Caco-2 (cell line): ENCODE results near the gene NT5E. TPM values are rescaled to one million over a fixed set of nuclear protein-coding genes. Genes with fewer than 3 reads are reported as not detected.

ENCODE experiments used
- BruUV-seq: library from RNA; stranded (reverse); fragments of 400-500 nt; replicated peaks from 2 replicates; lab custom pipeline; 2021; lab: Mats Ljungman, UMichigan
- CTCF ChIA-PET: fragments of 300-600 bp; sonication (Branson Sonifier 250); formaldehyde crosslinking; loops from one replicate; lab custom pipeline; 2022; ENCODE audit warnings: antibody characterized with exemption; lab: Charles Lee
- POLR2A ChIA-PET: fragments of 300-600 bp; sonication (Branson Sonifier 250); formaldehyde crosslinking; loops from one replicate; lab custom pipeline; 2022; ENCODE audit warnings: antibody characterized with exemption; lab: Charles Lee
- DNase-seq, 2 experiments: peaks; one replicate each; pipeline versions ENCODE4 v3.0.0 to v3.0.0-alpha.2; 2020 to 2022
- H3K27me3 ChIP-seq: replicated peaks from 2 replicates; pipeline ENCODE4 v1.6.0; 2011; ENCODE audit warnings: low read length; ENCODE audit not compliant: control insufficient read depth, insufficient read depth
- H3K36me3 ChIP-seq: 2 replicates; pipeline ENCODE4 v1.5.1; 2011; ENCODE audit warnings: low read length; ENCODE audit not compliant: control insufficient read depth, insufficient read depth
- H3K4me1 ChIP-seq: fragments of 250-450 bp; sonication (Bioruptor Pico); 2 replicates; pipeline ENCODE4 v1.5.1; 2020; ENCODE audit warnings: mild to moderate bottlenecking
- H3K4me3 ChIP-seq: 2 replicates; pipeline ENCODE4 v1.5.1; 2011; ENCODE audit warnings: low read depth, mild to moderate bottlenecking, control low read depth, low read length
- H3K9me3 ChIP-seq: fragments of 250-450 bp; sonication (Bioruptor Pico); 2 replicates; pipeline ENCODE4 v1.5.1; 2020; ENCODE audit warnings: mild to moderate bottlenecking, moderate library complexity
- H3K27ac Mint-ChIP-seq: one replicate; pipeline ENCODE4 v1.8.0; 2022; ENCODE audit warnings: mixed read lengths; ENCODE audit not compliant: unreplicated experiment
- H3K27me3 Mint-ChIP-seq: one replicate; pipeline ENCODE4 v1.8.0; 2022; ENCODE audit warnings: mixed read lengths; ENCODE audit not compliant: insufficient read depth, unreplicated experiment
- H3K36me3 Mint-ChIP-seq: one replicate; pipeline ENCODE4 v1.8.0; 2022; ENCODE audit warnings: mild to moderate bottlenecking, mixed read lengths; ENCODE audit not compliant: insufficient read depth, unreplicated experiment
- H3K4me1 Mint-ChIP-seq: one replicate; pipeline ENCODE4 v1.8.0; 2022; ENCODE audit warnings: low read depth, mixed read lengths; ENCODE audit not compliant: unreplicated experiment
- H3K4me3 Mint-ChIP-seq: one replicate; pipeline ENCODE4 v1.8.0; 2022; ENCODE audit warnings: mild to moderate bottlenecking, moderate library complexity, mixed read lengths; ENCODE audit not compliant: unreplicated experiment
- H3K9me3 Mint-ChIP-seq: one replicate; pipeline ENCODE4 v1.8.0; 2022; ENCODE audit warnings: mixed read lengths; ENCODE audit not compliant: unreplicated experiment
- intact Hi-C: fragments of 100-400 bp; cut with micrococcal nuclease; formaldehyde crosslinking; loops from one replicate; pipeline ENCODE4 v1.10.0; 2022; ENCODE audit not compliant: unreplicated experiment
- total RNA-seq: library from RNA; stranded (reverse); gene quantifications from 2 replicates; pipeline ENCODE4 v1.2.3, GENCODE V29; 2022
- TF ChIP-seq, protein P1 (sequence below), 2 experiments: fragments of 200-600 bp in 1 of 2; IDR thresholded peaks; 1 replicate in 1 of 2; 2 replicates in 1 of 2; pipeline versions ENCODE4 v1.5.1 to v1.8.0; 2011 to 2022; ENCODE audit warnings: antibody characterized with exemption in 1 of 2, control low read depth in 1 of 2, inconsistent platforms in 1 of 2, low read depth in 1 of 2, low read length in 1 of 2, mild to moderate bottlenecking in 1 of 2, moderate library complexity in 1 of 2; ENCODE audit not compliant: insufficient read depth in 1 of 2, severe bottlenecking in 1 of 2, unreplicated experiment in 1 of 2

The NT5E gene
- total RNA-seq, 1 experiment from 2014 or later = 1.0 TPM

DNA sequence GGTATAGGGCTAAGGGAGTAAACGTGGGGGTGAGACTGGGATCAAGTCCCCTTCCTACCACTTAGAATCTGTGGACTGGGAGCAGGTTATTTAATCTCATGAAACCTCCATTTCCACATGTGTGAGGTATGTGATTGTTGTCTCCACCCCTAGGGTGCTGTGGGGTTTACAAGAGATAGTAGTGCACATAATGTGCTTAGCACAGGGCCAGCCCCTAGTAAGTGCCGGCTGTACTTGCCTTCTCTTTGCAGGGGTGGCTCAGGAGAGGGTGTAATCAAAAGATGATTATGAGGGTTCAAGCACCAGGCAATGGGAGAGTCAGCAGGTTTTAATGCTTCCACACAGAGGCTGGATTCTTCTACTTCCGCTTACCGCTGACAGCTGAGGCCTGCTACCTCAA is 6.9 kb downstream of the NT5E start:
- DNase-seq = no peak
- H3K27me3 ChIP-seq = no peaks in the 10 kb centered on the region
- H3K36me3 Mint-ChIP-seq = no peaks in the 10 kb centered on the region
- H3K36me3 ChIP-seq = no peaks in the 10 kb centered on the region
- no peaks in the 10 kb centered on the region for H3K27me3 Mint-ChIP-seq
- H3K9me3 ChIP-seq = no peaks in the 10 kb centered on the region
- POLR2A ChIA-PET = no interaction called here
- no peaks in the 10 kb centered on the region for H3K9me3 Mint-ChIP-seq
- CTCF ChIA-PET = no interaction called here
- H3K4me3 ChIP-seq = no peak overlapping the region
- no peak overlapping the region for H3K4me3 Mint-ChIP-seq
- intact Hi-C loops = no loop called here
- no peaks in the 10 kb centered on the region for H3K4me1 Mint-ChIP-seq
- TF ChIP-seq, protein P1, sequence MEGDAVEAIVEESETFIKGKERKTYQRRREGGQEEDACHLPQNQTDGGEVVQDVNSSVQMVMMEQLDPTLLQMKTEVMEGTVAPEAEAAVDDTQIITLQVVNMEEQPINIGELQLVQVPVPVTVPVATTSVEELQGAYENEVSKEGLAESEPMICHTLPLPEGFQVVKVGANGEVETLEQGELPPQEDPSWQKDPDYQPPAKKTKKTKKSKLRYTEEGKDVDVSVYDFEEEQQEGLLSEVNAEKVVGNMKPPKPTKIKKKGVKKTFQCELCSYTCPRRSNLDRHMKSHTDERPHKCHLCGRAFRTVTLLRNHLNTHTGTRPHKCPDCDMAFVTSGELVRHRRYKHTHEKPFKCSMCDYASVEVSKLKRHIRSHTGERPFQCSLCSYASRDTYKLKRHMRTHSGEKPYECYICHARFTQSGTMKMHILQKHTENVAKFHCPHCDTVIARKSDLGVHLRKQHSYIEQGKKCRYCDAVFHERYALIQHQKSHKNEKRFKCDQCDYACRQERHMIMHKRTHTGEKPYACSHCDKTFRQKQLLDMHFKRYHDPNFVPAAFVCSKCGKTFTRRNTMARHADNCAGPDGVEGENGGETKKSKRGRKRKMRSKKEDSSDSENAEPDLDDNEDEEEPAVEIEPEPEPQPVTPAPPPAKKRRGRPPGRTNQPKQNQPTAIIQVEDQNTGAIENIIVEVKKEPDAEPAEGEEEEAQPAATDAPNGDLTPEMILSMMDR (IDR thresholded peaks at IDR 0.05; ENCODE audit: insufficient read depth in 1 of 2, low read depth in 1 of 2, low read length in 1 of 2, severe bottlenecking in 1 of 2, unreplicated experiment in 1 of 2) = no peak
- H3K4me1 ChIP-seq = no peaks in the 10 kb centered on the region
- no peak overlapping the region for H3K27ac Mint-ChIP-seq
- BruUV-seq = no TSS peak

DNA sequence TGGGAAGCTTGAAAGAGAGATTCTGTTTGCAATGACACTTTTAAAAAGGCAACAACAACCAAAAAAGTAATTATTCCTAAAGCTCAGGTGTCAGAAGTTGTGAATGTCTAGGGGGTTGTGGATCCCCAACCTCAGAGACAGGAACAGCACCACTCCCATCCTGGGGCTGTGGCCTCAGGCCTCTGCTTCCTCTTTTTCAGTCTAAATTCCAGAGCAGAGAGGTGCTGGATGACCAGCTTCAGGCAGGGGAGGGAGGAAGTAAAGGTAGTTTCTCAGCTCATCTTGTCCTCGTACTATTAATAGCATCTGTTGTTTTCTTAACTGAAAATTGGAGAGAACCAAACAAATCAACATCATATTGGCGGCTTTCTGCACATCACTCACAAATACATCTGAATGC is 8.3 kb downstream of the NT5E start:
- TF ChIP-seq, protein P1 (IDR thresholded peaks at IDR 0.05; ENCODE audit: insufficient read depth in 1 of 2, low read depth in 1 of 2, low read length in 1 of 2, severe bottlenecking in 1 of 2, unreplicated experiment in 1 of 2) = no peak
- no peak for DNase-seq
- Mint-ChIP-seq H3K9me3 (no peaks in the 10 kb centered on the region), H3K27me3 (no peaks in the 10 kb centered on the region), H3K27ac (no peak overlapping the region), H3K4me1 (no peaks in the 10 kb centered on the region), H3K36me3 (no peaks in the 10 kb centered on the region), H3K4me3 (no peak overlapping the region)
- BruUV-seq = no TSS peak
- Histone ChIP-seq H3K4me3 (no peak overlapping the region), H3K9me3 (no peaks in the 10 kb centered on the region), H3K27me3 (no peaks in the 10 kb centered on the region), H3K4me1 (no peaks in the 10 kb centered on the region), H3K36me3 (no peaks in the 10 kb centered on the region)
- intact Hi-C loops = no loop called here
- ChIA-PET POLR2A (no interaction called here), CTCF (no interaction called here)

DNA sequence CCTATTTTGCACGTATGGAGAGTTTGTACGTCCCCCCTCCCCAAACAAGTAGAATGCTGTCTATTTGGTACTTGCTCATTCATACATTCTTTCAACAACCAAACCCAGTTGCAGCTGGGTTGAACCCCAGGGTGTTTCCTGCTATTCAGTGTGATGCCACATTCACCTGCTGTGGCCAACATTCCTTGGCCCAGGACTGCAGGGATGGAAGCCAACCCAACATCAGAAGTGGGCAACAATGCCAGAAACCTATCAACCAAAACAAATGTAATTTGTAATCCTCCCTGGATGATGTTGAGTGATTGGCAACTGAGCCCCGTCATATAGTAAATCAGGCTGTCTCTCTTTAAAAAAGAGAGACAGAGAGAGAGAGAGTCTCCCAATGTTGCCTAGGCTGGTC is 8.9 kb downstream of the NT5E start:
- no peaks in the 10 kb centered on the region for H3K9me3 Mint-ChIP-seq
- no peak overlapping the region for H3K4me3 Mint-ChIP-seq
- H3K27me3 Mint-ChIP-seq = no peaks in the 10 kb centered on the region
- DNase-seq = no peak
- TF ChIP-seq, protein P1 (IDR thresholded peaks at IDR 0.05; ENCODE audit: insufficient read depth in 1 of 2, low read depth in 1 of 2, low read length in 1 of 2, severe bottlenecking in 1 of 2, unreplicated experiment in 1 of 2) = no peak
- ChIA-PET POLR2A (no interaction called here), CTCF (no interaction called here)
- H3K27me3 ChIP-seq = no peaks in the 10 kb centered on the region
- H3K36me3 ChIP-seq = no peaks in the 10 kb centered on the region
- no peaks in the 10 kb centered on the region for H3K4me1 ChIP-seq
- intact Hi-C loops = no loop called here
- H3K9me3 ChIP-seq = no peaks in the 10 kb centered on the region
- H3K36me3 Mint-ChIP-seq = no peaks in the 10 kb centered on the region
- no peaks in the 10 kb centered on the region for H3K4me1 Mint-ChIP-seq
- BruUV-seq = no TSS peak
- H3K4me3 ChIP-seq = no peak overlapping the region
- no peak overlapping the region for H3K27ac Mint-ChIP-seq
